Stimulated activated CD4-positive, alpha-beta T cell treated with anti-CD3 and anti-CD28 coated beads, Interleukin-15, amount 100 ng/mL, for 24 hours (primary cell): ENCODE data around the gene GPT2.
"Not testable (repeated sequence)": the region's sequence is repeated elsewhere in the genome, so short reads cannot be mapped to it uniquely, and the experiment has no call there.

Source experiments
- DNase-seq: peaks from one replicate; pipeline ENCODE4 v3.0.0-alpha.2; 2020

Gene GPT2

DNA sequence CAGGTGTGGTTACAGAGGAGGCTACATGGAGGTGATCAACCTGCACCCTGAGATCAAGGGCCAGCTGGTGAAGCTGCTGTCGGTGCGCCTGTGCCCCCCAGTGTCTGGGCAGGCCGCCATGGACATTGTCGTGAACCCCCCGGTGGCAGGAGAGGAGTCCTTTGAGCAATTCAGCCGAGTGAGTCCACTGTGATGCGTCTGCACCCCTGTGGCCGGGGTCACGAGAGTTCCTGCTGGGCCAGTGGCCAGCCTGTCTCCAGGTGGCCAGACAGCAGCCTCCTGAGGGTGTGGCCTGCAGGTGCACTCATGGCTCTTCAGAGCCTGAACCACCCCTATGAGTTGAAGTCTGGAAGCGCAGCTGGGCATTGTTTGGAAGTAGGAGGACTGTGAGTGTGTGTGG lies 38.1 kb downstream of the GPT2 start:
- DNase-seq, result no peak

DNA sequence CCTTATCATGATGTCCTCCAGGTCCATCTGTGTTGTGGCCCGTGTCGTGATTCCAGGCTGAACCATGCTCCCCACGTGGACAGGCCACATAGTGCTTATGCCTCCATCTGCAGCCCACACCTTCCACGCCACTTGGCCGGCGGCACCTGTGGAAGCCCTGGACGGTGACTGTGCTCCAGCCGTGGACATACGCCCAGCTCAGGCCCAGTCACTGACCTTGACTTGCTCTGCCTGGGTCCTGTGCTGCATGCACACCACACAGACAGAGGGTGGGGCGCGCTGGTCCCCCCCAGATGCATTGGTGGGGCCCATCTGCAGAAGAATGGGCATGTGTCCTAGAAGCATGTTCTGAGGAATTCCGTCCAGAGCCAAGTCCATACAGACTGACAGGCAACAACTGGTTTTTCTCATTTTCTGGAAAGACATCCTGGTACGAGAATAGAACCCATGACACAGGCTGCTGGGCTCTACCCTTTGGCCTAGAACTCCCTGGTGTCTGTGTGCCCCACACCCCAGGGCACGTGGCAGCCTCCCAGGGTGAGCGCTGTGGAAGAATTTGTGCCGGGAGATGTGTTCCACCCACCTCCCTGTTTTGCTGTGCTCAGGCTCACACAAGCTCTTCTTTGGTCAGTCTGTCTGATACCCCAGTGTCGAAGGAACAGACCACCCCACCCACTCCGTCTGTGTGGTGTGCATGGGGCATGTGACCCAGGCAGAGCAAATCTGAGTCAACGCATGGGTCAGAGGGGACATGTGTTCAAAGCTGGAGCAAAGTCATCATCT lies 39.5 kb downstream of the GPT2 start:
- no peak for DNase-seq

- DNase-seq, result no peak
These were observed 40.2 kb downstream of the GPT2 start for GRCh38 chr16:46924402-46924801.

DNA sequence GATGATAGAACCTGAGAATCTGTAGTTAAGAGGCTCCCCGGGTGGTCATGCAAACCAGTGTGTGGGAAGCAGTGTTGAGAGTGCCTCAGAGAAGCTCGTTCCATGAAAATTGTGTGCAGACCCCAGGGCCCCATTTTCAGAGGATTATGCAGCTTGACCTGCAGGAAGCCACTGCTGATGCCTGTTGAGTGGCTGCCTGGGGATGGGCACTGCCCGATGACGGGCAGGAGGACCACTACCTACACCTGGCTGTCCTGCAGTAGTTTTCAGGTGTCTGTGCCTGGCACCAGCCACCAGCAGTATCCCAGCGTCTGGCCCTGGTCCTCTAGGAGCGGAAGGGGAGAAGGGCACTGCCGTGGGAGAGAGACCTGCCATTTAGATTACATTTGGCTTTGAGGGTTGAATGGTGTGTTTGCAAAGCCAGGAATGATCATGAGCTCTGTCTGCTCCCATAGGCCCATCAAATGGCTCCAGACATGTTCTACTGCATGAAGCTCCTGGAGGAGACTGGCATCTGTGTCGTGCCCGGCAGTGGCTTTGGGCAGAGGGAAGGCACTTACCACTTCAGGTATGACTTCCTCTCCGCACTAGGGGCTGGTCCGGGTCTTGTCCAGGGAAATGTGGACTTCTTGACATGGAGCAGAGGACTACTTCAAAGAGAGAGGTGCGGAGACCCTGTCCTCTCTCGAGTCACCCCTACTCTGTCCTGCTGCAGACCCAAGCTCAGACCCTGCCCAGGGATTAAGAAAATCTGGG lies 42.5 kb downstream of the GPT2 start:
- DNase-seq, result no peak

DNA sequence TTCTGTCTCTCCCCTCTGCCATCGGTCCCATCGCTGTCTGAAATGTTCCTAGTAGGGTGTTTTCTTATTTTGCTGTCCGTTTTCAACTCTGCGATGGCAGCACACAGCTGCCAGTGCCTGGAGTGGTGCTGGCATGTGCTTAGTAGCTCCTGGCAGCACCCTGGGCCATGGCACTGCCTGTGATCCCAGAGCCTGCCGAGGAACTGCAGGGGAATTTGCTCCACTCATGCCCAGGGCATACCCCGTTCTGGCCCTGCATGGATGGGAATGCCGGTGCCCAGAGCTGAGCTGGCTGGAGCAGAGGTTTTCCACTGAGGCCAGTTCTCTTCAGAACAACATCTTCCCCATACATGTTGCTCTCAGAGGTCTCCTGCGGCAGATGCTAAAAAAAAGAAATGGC lies 43.1 kb downstream of the GPT2 start:
- DNase-seq, result no peak

DNA sequence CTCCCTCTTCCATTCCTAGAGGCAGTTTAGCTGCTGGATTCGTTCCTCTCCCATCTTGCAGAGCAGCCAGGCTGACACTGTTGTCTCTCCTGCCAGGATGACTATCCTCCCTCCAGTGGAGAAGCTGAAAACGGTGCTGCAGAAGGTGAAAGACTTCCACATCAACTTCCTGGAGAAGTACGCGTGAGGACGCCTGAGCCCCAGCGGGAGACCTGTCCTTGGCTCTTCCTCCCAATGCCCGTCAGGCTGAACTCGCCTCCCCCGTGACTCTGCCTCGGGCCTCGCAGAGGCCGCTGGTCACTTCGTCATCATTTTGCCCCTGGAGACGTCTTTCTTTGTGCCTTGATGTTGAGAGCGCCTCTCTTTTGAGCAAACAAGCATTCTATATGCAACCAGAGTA lies 44.6 kb downstream of the GPT2 start:
- no peak for DNase-seq

DNA sequence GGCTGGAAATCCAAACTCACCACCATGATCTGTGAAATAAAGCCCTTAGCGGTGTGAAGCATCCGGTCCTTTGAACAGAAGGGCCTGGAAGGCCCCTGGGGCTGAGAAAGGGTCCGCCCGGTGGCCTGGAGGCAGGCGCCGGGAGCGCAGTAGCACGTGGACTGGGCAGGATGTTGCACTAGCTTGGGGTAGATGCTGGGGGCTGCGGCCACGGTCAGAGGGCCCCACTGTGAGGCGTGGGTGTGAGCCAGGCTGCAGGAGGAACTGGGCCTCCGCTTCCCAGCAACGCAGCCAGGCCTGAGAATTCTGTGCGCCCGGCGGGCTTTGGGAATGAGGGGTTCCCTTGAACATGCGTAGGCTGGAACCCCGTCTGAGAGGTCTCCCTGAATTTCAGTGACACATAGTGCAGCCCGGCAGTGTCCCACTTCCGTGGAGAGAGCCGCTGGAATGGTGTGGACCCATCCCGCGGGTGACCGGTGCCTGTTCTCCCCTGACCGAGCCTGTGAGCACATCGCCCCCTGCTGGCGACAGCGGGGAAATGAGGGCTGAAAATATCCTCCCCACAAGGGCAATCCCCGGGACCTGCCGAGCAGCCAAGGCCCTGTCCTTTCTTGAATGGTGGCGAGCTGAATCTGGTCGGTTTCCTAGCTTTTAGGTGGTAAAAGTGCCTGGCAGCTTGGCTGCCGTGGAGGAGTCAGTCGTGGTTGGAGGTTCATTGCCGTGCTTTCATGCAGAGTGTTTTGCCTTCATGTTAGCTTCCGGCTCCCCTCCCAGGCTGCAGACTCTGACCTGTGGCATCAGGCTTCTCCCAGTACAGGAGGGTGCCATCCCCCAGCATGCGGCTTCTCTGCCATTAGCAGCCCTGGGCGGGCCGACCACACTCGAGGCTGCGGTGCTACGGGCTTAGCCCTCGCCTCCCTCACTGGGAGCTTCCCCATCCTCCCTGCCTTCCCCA lies 45.5 kb downstream of the GPT2 start:
- DNase-seq, result peak; percentile 73

DNA sequence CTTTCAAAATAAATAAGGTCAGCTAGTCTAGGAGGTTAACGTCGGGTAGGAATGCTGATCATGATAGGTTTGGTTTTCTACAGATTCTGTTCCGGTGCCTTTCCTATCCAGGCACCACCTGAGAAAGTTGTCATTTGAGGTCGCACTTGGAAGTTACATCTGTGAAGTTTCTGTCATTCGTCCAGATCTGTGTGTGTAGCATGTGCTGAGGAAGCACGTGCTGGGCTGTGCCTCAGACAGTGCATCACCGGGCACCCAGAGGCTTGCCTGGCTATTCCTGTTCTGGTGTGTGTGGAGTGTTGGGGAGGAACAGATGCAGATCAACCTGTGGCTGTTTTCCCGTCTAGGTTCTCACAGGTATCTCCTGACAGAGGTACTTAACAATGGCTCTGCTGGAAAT lies 46.7 kb downstream of the GPT2 start:
- no peak for DNase-seq

GRCh38 chr16:46932802-46933201 lies 48.6 kb downstream of the GPT2 start:
- DNase-seq, result no peak

DNA sequence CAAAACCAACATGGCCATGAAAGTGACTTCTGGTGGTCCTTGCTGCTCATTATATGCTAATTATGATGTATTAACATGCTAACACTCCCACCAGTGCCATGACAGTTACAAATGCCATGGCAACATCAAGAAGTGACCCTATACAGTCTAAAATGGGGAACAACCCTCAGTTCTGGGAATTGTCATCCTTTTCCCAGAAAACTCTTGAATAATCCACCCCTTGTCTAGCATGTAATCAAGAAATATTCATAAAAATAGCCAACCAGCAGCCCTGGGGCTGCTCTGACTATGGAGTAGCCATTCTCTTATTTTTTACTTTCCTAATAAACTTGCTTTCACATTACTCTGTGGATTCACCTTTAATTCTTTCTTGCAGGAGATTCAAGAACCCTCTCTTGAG lies 53.4 kb downstream of the GPT2 start:
- no peak for DNase-seq

- not testable (repeated sequence) for DNase-seq
These were observed 60.6 kb downstream of the GPT2 start for GRCh38 chr16:46944713-46945112.

DNA sequence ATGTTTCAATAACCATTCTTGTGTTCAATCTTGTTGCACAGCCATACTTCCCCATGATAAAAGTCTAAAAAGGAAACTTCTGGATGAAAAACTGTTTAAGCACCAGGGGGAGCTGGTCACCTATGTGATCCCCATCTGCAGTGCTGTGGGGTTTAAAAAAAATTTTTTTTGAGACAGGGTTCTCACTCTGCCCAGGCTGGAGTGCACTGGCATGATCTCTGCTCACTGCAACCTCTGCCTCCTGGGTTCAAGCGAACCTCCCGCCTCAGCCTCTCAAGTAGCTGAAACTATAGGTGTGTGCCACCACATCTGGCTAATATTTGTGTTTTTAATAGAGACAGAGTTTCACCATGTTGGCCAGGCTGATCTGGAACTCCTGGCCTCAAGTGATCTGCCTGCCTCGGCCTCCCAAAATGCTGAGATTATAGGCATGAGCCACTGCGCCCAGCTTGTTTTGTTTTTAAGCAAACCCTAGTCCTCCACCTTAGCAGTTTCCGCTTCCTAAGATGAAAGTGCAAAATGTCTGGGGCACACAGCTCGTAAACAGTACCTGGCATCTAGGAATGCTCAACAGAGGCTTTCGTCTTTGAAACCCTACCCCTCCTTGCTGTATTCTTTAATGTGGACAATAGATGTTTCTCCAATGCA lies 63.9 kb downstream of the GPT2 start:
- peak; percentile 41 for DNase-seq

DNA sequence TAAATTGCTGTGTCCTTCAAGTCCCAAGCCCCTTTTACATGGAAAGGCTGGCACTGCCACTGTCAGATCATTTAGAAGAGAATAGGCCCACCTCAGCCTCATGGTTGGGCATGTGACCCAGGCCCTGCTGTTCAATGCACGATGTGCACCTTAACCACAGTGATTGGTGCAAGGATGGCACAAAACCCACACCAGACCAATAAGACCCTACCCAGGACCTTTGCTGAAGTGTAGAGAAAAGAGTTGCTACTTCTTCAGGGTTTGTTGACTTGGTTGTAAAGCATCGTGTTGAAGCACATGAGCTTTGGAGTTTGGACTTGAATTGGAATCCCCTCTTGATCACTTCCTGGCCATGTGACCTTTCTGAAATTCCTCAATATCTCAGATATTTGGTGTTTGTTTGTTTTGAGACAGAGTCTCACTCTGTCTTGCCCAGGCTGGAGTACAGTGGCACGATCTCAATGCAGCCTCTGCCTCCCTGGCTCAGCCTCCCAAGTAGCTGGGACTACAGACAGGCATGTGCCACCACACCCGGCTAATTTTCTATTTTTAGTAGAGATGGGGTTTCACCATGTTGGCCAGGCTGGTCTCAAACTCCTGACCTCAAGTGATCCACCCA lies 64.5 kb downstream of the GPT2 start:
- DNase-seq, result no peak

GRCh38 chr16:46949241-46949892 lies 65.2 kb downstream of the GPT2 start:
- DNase-seq, result peak; percentile 62

DNA sequence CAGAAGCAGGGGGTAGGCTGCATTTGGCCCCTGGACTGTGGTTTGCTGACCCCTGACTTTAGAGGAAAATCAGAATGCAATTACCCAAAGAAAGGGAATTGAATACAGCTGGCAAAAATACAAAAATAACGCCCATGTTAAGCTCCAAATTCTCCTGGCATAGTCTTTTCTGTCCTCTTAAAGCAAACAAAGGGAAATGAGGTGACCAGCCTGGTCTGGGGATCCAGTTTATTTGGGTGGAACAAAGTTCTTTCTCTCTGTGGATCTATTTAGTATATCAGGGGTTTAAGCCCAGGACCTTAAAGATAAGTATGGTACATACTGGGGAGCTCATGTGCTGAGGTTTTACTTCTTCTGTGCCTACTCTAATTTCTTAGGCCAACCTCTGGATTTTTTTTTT lies 65.8 kb downstream of the GPT2 start:
- no peak for DNase-seq

DNA sequence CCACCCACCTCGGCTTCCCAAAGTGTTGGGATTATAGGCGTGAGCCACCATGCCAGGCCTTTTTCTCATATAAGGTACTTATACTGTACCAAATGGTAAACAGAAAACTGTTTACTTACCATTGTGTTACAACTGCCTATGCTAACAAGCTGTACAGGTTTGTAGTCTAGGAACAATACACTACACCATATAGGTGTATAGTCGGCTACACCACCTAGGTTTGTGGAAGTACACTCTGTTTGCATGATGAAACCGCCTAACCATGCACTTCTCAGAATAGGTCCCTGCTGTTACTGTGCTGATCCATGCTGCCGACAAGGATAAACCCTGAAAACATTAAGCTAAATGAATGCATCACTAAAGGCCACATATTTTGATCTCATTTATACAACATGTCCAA lies 70.4 kb downstream of the GPT2 start:
- DNase-seq, result no peak

GRCh38 chr16:46961373-46962353 lies 77.5 kb downstream of the GPT2 start:
- peak; percentile 51 for DNase-seq

GRCh38 chr16:46962629-46963028 lies 78.5 kb downstream of the GPT2 start:
- no peak for DNase-seq

DNA sequence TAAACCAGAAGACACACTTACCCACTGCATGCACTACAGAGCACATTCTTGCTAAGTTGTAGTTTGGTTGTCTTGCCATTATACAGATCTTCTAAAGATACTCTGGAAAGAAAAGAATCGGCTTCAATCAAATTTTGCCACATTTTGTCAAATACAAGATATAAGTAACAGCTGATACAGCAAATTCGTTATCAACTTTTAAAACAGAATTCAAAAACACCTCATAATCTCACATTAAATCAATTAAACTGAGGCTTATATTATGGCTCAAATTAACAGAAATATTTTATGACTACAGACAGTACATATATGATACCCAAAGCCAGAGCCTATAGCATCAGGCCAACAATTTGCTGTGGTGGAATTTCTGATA lies 83.9 kb downstream of the GPT2 start:
- no peak for DNase-seq

DNA sequence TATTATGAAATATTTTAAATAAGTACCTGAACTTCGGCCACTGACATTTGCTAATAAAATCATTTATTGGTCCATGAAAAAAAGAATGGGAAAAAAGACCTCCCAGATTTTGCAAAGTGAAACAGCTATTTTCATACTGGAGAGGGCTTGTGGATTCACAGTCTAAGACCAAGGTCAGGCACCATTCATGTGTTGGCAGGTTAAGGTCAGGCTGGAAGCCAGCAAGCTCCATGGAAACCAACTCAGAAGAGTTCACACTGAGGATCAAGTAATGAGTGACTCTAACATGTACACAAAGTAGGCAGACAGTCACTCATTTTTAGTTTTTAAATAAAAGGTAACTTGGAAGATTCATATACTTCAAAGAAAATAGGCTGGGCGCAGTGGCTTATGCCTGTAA lies 85.9 kb downstream of the GPT2 start:
- DNase-seq, result no peak

DNA sequence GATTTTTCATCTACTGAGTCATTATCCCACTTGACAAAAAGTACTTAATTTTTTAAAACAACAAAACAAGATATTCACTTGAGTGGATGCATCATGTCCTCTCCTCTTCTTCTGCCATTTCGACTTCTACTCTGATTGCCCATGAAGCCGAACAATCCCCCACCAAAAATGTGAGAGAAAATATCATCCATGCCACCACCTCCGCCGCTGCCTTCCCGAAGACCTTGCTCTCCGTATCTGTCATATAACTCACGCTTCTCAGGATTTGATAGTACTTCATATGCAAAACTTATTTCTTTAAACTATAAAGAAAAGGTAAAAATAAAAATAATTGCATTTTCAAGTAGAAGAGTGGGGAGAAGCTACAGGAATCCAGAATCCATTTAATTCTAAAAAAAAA lies 87.1 kb downstream of the GPT2 start:
- no peak for DNase-seq
